Endodermal cell (in vitro differentiated cells): ENCODE measurements around the gene GTF3C1. TPM values are rescaled to one million over a fixed set of nuclear protein-coding genes. Genes with fewer than 3 reads are reported as not detected.
"Not testable (repeated sequence)": the region's sequence is repeated elsewhere in the genome, so short reads cannot be mapped to it uniquely, and the experiment has no call there.

Experiments
- DNase-seq: peaks from one replicate; pipeline ENCODE4 v3.0.0-alpha.2; 2017
- H3K27ac ChIP-seq: 2 replicates; pipeline ENCODE4 v1.5.1; 2013; ENCODE audit warnings: mild to moderate bottlenecking, low read depth, low read length, moderate library complexity
- H3K27me3 ChIP-seq: 2 replicates; pipeline ENCODE4 v1.6.1; 2013; ENCODE audit warnings: mild to moderate bottlenecking, low read length, moderate library complexity; ENCODE audit not compliant: insufficient read depth, control insufficient read depth, poor library complexity, severe bottlenecking
- H3K36me3 ChIP-seq: 2 replicates; pipeline ENCODE4 v1.7.0; 2013; ENCODE audit warnings: mild to moderate bottlenecking, low read length, moderate library complexity; ENCODE audit not compliant: control insufficient read depth, insufficient read depth
- H3K4me1 ChIP-seq: one replicate; pipeline ENCODE4 v1.7.0; 2013; ENCODE audit warnings: low read length; ENCODE audit not compliant: control insufficient read depth, insufficient read depth
- H3K4me3 ChIP-seq: 2 replicates; pipeline ENCODE4 v1.5.1; 2013; ENCODE audit warnings: mild to moderate bottlenecking, low read length, moderate library complexity
- H3K9ac ChIP-seq: 2 replicates; pipeline ENCODE4 v1.6.1; 2013; ENCODE audit warnings: mild to moderate bottlenecking, low read length, moderate library complexity; ENCODE audit not compliant: poor library complexity, severe bottlenecking; ENCODE audit errors: extremely low read depth
- H3K9me3 ChIP-seq: 2 replicates; pipeline ENCODE4 v1.6.1; 2013; ENCODE audit warnings: mild to moderate bottlenecking, low read length, moderate library complexity; ENCODE audit not compliant: control insufficient read depth
- H3K27ac Mint-ChIP-seq: 2 replicates; pipeline ENCODE4 v1.8.0; 2020; ENCODE audit warnings: mixed read lengths
- H3K27me3 Mint-ChIP-seq: 2 replicates; pipeline ENCODE4 v1.8.0; 2021; ENCODE audit warnings: mild to moderate bottlenecking, mixed read lengths; ENCODE audit not compliant: insufficient read depth
- H3K36me3 Mint-ChIP-seq: 2 replicates; pipeline ENCODE4 v1.8.0; 2020; ENCODE audit warnings: low read depth, mixed read lengths
- H3K4me1 Mint-ChIP-seq: 2 replicates; pipeline ENCODE4 v1.8.0; 2020; ENCODE audit warnings: mixed read lengths
- H3K4me3 Mint-ChIP-seq: 2 replicates; pipeline ENCODE4 v1.8.0; 2020; ENCODE audit warnings: mild to moderate bottlenecking, moderate library complexity, mixed read lengths
- H3K9me3 Mint-ChIP-seq: 2 replicates; pipeline ENCODE4 v1.8.0; 2020; ENCODE audit warnings: mild to moderate bottlenecking, mixed read lengths
- WGBS, 2 experiments: methylation state at CpG; one replicate each; pipeline versions ENCODE4 v1.1.5 to v1.1.7; 2013; ENCODE audit warnings: missing lambda C conversion rate in 2 of 2, mixed read lengths in 1 of 2; ENCODE audit not compliant: insufficient coverage in 1 of 2, insufficient read length in 1 of 2; 5-methylcytosine and 5-hydroxymethylcytosine counted together
- total RNA-seq, 2 donors: library from RNA; stranded (reverse); fragmentation: NEBNext Ultra II Directional in 1 of 2; extraction: Animal tissue kit (Norgen Biotek cat#: 25700) in 1 of 2; gene quantifications; 2 replicates in 1 of 2; 3 replicates in 1 of 2; pipeline ENCODE4 v1.2.1, GENCODE V29; 2021
- TF ChIP-seq, protein P1 (sequence below): fragments of 200-600 bp; sonication (generic); conservative IDR thresholded peaks from 2 replicates; pipeline ENCODE4 v1.5.0; 2021; ENCODE audit warnings: antibody characterized with exemption, mild to moderate bottlenecking

Gene GTF3C1
- total RNA-seq, 2 donors from 2014 or later: 138 TPM

DNA sequence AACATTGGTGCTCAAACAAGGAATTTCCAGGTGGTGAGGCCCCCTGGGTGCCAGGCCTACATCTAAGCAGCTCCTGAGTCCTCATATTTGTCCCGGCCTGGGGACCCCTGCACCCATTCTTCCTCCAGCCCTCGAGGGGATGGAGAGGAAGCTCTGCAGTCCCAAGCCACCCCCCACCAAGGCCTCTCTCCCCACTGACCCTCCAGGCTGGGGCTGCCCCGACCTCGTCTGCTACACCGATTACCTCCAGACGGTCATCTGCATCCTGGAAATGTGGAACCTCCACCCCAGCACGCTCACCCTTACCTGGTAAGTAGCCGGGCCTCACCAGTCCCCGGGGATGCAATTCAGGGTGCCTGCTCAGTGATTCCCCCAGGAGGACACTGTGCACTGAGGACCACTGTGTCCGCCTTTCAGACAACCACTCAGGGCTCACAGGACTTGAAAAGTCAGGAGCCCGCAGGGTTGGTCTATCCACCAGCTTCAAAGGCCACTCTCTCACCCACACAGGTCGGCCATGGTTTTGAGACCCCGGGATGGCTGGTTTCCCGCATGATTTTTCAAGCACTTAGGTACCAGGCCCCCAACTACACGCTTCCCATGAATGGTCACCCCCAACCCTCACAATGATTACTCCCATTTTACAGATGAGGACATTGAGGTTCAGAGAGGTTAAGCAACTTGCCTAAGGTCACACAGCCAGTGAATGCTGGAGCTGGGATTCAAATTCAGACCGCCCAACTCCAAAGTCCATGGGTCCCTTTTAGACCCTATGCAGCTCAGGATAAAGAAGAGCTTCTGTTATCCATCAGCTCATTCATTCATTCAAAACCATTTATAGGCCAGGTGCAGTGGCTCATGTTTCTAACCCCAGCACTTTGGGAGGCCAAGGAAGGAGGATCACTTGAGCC is 115.3 kb downstream of the GTF3C1 start:
- Mint-ChIP-seq H3K27me3 (no peaks in the 10 kb centered on the region), H3K4me1 (no peaks in the 10 kb centered on the region), H3K9me3 (peaks cover 1% of the 10 kb centered on the region), H3K4me3 (no peak overlapping the region), H3K27ac (no peak overlapping the region), H3K36me3 (no peaks in the 10 kb centered on the region)
- no peak for DNase-seq
- no peaks in the 10 kb centered on the region for H3K4me1 ChIP-seq
- TF ChIP-seq, protein P1, sequence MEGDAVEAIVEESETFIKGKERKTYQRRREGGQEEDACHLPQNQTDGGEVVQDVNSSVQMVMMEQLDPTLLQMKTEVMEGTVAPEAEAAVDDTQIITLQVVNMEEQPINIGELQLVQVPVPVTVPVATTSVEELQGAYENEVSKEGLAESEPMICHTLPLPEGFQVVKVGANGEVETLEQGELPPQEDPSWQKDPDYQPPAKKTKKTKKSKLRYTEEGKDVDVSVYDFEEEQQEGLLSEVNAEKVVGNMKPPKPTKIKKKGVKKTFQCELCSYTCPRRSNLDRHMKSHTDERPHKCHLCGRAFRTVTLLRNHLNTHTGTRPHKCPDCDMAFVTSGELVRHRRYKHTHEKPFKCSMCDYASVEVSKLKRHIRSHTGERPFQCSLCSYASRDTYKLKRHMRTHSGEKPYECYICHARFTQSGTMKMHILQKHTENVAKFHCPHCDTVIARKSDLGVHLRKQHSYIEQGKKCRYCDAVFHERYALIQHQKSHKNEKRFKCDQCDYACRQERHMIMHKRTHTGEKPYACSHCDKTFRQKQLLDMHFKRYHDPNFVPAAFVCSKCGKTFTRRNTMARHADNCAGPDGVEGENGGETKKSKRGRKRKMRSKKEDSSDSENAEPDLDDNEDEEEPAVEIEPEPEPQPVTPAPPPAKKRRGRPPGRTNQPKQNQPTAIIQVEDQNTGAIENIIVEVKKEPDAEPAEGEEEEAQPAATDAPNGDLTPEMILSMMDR: no peak
- H3K27ac ChIP-seq: no peak overlapping the region
- WGBS, 2 experiments: 92 to 95% methylated on average over 7 to 16 of the region's 16 CpGs
- no peaks in the 10 kb centered on the region for H3K36me3 ChIP-seq
- no peaks in the 10 kb centered on the region for H3K9me3 ChIP-seq
- H3K4me3 ChIP-seq: no peak overlapping the region
- no peaks in the 10 kb centered on the region for H3K27me3 ChIP-seq
- H3K9ac ChIP-seq: no peak overlapping the region

DNA sequence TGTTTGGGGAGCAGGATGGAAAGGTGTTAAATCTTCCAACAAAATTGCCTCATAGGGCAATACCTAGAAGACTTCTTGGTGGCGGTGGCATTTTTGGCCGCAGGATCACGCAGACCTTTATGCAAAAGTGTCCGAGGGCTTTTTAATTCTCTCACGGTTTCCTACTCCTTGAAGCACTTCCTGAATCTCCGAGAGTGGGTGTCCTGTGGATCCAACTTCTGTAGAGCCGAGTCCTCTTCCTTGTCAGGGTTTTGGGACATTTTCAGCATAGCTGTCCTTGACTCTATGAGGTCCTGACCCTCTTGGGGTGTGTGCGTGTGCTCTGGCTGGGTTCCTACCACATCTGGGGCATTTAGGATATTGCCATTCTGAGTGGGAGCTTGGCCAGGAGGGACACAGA is 116.1 kb downstream of the GTF3C1 start:
- no peak overlapping the region for H3K4me3 Mint-ChIP-seq
- H3K4me1 ChIP-seq: no peaks in the 10 kb centered on the region
- no peak overlapping the region for H3K9ac ChIP-seq
- no peak for DNase-seq
- no peak overlapping the region for H3K4me3 ChIP-seq
- no peak overlapping the region for H3K27ac Mint-ChIP-seq
- no peaks in the 10 kb centered on the region for H3K9me3 ChIP-seq
- no peak overlapping the region for H3K27ac ChIP-seq
- no peaks in the 10 kb centered on the region for H3K36me3 Mint-ChIP-seq
- no peaks in the 10 kb centered on the region for H3K4me1 Mint-ChIP-seq
- H3K36me3 ChIP-seq: no peaks in the 10 kb centered on the region
- TF ChIP-seq, protein P1: no peak
- H3K27me3 Mint-ChIP-seq: no peaks in the 10 kb centered on the region
- peaks cover 1% of the 10 kb centered on the region for H3K9me3 Mint-ChIP-seq
- H3K27me3 ChIP-seq: no peaks in the 10 kb centered on the region
- WGBS, 2 experiments: 90 to 95% methylated on average over 8 of the region's 8 CpGs

DNA sequence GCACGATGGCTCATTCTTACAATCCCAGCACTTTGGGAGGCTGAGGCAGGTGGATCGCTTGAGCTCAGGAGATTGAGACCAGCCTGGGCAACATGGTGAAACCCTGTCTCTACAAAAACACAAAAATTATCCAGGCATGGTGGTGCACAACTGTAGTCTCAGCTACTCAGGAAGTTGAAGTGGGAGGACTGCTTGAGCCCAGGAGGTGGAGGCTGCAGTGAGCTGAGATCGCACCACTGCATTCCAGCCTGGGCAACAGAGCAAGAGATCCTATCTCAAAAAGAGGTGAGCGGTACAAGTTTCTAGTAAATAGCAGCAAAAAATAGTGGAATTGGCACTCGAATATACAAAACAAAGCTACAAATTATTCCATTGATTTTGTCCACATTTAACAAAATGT is 116.5 kb downstream of the GTF3C1 start:
- not testable (repeated sequence) for H3K36me3 ChIP-seq, H3K4me3 Mint-ChIP-seq, DNase-seq, H3K4me3 ChIP-seq, H3K4me1 Mint-ChIP-seq, H3K27me3 ChIP-seq, H3K27ac ChIP-seq, H3K27me3 Mint-ChIP-seq, H3K4me1 ChIP-seq, H3K9me3 ChIP-seq, H3K9ac ChIP-seq, H3K36me3 Mint-ChIP-seq, H3K9me3 Mint-ChIP-seq, H3K27ac Mint-ChIP-seq
- 88 to 94% methylated on average over 4 to 5 of the region's 5 CpGs for WGBS, 2 experiments
